Skeletal muscle tissue (tissue), 4 donors: ENCODE measurements around the gene GABARAP. TPM values are rescaled to one million over a fixed set of nuclear protein-coding genes. Genes with fewer than 3 reads are reported as not detected.

Source experiments
- H3K27ac ChIP-seq: one replicate; pipeline ENCODE4 v1.7.0; 2013; ENCODE audit warnings: mild to moderate bottlenecking, low read depth, low read length, inconsistent platforms
- H3K27me3 ChIP-seq, 3 donors: one replicate each; pipeline ENCODE4 v1.7.0; 2013; ENCODE audit warnings: low read length in 3 of 3; ENCODE audit not compliant: control insufficient read depth in 3 of 3, insufficient read depth in 3 of 3
- H3K36me3 ChIP-seq, 3 donors: one replicate each; pipeline ENCODE4 v1.7.0; 2013; ENCODE audit warnings: low read length in 3 of 3; ENCODE audit not compliant: control insufficient read depth in 3 of 3, insufficient read depth in 3 of 3
- H3K4me1 ChIP-seq, 3 donors: one replicate each; pipeline ENCODE4 v1.7.0; 2013; ENCODE audit warnings: low read length in 3 of 3, mild to moderate bottlenecking in 3 of 3; ENCODE audit not compliant: control insufficient read depth in 3 of 3, insufficient read depth in 3 of 3
- H3K4me3 ChIP-seq, 3 donors: one replicate each; pipeline ENCODE4 v1.7.0; 2013; ENCODE audit warnings: low read length in 3 of 3
- H3K9ac ChIP-seq, 3 donors: one replicate each; pipeline ENCODE4 v1.7.0; 2013; ENCODE audit warnings: low read length in 3 of 3, mild to moderate bottlenecking in 3 of 3, moderate library complexity in 2 of 3, low read depth in 1 of 3
- H3K9me3 ChIP-seq, 3 donors: one replicate each; pipeline ENCODE4 v1.7.0; 2013; ENCODE audit warnings: low read length in 3 of 3; ENCODE audit not compliant: control insufficient read depth in 3 of 3
- total RNA-seq: library from RNA; depleted of rRNA; stranded (reverse); fragments of >200 nt; gene quantifications from one replicate; pipeline ENCODE4 v1.2.3, GENCODE V29; 2014
- donor health status: Osteomylitis.

Gene GABARAP
- total RNA-seq, 1 donor from 2014 or later: 259 TPM

DNA sequence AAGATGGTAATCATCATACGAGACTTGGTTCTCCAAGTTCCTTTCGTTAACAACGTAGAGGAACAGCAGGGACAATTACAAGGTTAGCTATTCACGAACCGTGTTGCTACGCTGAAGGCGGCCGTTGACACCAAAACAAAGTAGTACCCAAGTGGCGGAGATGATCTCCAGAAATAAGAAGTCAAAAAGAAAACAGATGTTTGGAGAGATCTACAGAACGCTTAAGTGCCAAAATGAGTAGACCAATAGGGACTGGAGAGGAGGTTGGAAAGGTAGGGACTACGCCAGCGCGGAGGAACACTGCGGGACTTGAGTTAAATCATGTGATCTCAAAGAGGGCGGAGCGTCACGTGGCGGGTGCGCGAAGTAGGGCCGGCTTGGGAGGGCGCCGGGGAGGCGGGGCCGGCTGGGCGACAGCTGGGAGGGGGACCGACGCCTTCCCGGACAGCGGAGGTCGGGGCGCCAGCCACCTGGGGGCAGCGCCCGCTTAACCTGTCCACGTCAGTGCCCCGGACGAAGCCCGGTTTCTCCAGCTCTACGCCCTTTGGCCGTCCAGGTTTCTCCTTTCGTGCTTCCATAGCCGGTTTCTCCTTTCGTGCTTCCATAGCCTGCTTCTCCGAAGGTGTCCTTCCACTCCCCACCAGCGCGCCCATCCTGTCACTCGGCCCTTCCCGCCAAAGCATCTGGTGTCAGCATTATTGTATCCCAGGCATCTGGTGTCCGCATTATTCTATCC is 636 bp upstream of the GABARAP start:
- H3K36me3 ChIP-seq: peaks cover 35 to 39% (median 38%) of the 10 kb centered on the region in 3 donors
- H3K27me3 ChIP-seq: no peaks in the 10 kb centered on the region
- H3K27ac ChIP-seq: peak overlapping the region; percentile 100

DNA sequence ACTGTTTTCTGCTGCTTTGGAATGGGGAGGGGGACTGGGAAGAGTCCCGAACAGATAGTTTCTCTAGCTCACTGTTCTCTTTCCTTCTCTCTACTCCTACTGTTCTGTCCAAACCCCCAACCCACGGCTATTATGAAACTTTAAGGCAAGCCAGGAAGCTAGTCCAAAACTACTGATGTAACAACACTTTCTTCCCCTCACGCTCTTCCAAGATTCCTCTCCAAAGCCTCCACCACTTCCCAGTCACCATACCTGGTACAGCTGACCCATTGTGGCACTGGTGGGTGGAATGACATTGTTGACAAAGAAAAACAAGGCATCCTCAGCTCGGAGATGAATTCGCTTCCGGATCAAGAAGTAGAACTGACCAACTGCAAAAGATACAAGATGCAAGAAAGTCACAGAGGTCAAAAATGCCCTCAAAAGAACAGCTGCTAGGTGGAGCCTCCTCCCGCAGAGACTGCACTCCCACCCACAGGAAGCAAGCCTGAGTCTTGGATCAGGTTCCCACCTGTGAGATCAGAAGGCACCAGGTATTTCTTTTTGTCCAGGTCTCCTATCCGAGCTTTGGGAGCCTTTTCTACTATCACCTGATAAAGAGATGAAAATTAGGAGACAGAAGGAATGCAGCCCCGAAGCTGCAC is 1.0 kb downstream of the GABARAP start:
- no peaks in the 10 kb centered on the region for H3K9me3 ChIP-seq
- no peaks in the 10 kb centered on the region for H3K27me3 ChIP-seq
- peak overlapping the region; percentile 100 for H3K27ac ChIP-seq
- peak overlapping the region; percentile 98 to 99 (median 98) for H3K9ac ChIP-seq
- H3K4me1 ChIP-seq: peaks cover 25 to 36% (median 31%) of the 10 kb centered on the region in 3 donors
- peaks cover 29 to 35% (median 33%) of the 10 kb centered on the region in 3 donors for H3K36me3 ChIP-seq
- peak overlapping the region; percentile 98 to 99 (median 98) for H3K4me3 ChIP-seq

More for the DNA sequence above, 636 bp upstream of the GABARAP start:
- Histone ChIP-seq H3K4me3 (peak overlapping the region; percentile 98 to 99 (median 98)), H3K9me3 (no peaks in the 10 kb centered on the region), H3K9ac (peak overlapping the region; percentile 95 to 99 (median 98)), H3K4me1 (peaks cover 31 to 47% (median 34%) of the 10 kb centered on the region in 3 donors)

DNA sequence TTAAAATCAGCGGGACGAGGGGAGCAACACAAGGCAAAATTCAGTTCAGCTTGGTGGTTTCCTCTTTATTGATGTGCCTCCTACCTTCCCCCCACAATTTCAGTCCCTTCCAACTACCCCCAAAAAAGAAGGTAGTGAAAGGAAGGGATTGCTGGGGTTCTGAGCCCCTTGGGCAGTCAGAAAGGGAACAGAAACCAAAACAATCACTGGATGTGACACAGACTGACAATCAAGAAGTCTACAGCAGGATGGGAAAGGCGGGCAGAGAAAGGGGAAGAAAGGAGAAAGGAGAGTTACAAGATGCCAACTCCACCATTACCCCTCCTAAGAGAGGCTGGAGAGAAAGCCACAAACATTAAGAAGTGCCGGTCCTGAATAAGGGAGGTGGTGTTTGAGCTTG is 1.9 kb downstream of the GABARAP start:
- peaks cover 24 to 35% (median 34%) of the 10 kb centered on the region in 3 donors for H3K36me3 ChIP-seq
- peaks cover 28 to 39% (median 31%) of the 10 kb centered on the region in 3 donors for H3K4me1 ChIP-seq
- H3K9ac ChIP-seq: peak overlapping the region; percentile 98 to 99 (median 98)
- H3K27ac ChIP-seq: peak overlapping the region; percentile 100
- H3K4me3 ChIP-seq: peak overlapping the region; percentile 98 to 99 (median 98)
- H3K9me3 ChIP-seq: no peaks in the 10 kb centered on the region
- no peaks in the 10 kb centered on the region for H3K27me3 ChIP-seq

DNA sequence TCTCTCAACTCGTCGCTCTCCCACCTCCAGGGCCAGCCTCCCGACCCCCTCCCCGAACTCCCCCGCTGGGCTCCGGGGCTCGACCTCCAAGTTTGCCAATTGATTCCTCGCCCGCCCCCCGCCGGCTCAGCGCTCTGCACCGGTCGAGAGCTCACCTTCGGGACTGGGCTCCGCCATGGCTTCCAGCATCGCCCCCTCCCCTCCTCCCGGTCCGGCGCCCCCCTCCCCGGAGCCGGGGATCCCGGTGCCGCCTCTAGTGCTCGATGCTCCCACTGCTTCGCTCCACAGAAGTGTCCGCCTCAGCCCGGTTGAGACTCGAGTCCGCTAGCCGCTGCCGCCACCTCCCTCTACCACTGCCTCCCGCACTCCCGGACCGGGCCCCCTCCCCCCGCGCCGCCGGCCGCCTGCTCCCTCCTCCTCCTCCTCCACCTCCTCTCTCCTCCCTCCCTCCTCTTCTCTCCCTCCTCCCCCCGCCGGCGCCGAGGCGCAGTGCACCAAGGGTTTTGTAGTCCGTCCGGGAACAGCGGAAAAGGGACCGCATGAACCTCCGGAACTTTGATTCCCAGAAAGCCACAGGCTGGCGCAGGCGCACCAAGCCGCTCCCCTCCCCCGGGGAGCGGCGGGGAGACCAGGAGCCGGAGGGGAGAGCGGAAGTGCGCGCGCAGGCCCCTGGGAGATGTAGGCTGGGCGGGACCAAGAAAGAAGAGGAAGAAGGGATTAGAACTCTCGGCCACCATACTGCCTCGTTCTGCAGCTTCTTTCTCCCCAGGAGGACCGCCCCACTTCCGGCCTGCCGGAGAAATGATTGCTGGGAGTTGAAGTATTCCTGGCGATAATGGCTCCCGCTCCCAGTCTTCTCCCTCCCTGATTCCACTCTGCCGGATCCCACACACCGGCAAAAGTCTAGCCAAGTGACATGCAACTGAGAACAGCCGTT is 2.9 kb downstream of the GABARAP start, which contains the start of gene PHF23:
Gene PHF23 (minus strand): TSS at position 367 of the 937 bp plus-strand sequence. CDS start 178 bp downstream, at position 189.
- Histone ChIP-seq H3K27ac (peak within 1 kb of the TSS; percentile 100), H3K36me3 (peaks cover 17 to 34% (median 29%) of the 10 kb centered on the region in 3 donors), H3K4me1 (peaks cover 36 to 48% (median 37%) of the 10 kb centered on the region in 3 donors), H3K27me3 (no peaks in the 10 kb centered on the region), H3K4me3 (peak within 1 kb of the TSS; percentile 98 to 99 (median 98)), H3K9ac (peak within 1 kb of the TSS; percentile 96 to 99 (median 98)), H3K9me3 (no peaks in the 10 kb centered on the region)

DNA sequence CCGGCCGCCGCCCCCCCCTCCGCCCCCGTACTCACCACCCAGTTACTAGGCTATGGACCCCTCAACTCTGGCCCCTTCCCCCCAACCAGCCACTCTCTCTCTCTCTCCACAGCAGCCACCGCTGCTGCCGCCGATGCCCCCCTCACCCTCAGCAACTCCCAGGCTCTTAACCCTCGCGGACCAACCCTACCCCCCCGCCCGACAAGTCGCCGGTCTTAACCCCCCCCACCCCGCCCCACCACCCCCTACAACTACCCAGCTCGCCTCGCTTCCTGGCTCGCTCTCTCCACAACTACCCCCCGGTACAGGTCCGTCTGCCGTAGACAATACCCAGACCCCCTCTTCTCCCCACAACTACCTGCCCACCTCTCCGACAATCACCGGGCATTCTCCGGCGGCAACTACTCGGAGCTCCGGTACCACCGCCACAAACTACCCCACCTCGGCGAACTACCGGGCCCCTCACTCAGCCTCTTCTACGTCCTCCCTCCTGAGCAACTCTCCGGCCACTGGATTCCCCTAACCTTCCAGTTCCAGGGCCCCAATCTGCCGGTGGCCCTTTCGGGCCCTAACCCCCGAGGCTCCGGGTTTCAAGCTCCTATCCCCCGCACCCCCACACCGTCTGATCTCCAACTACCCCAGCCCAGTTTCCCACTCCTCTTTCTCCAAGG is 3.7 kb downstream of the GABARAP start:
- peak overlapping the region; percentile 89 to 98 (median 96) for H3K9ac ChIP-seq
- H3K4me1 ChIP-seq: peaks cover 38 to 46% (median 38%) of the 10 kb centered on the region in 3 donors
- peak overlapping the region; percentile 97 for H3K27ac ChIP-seq
- H3K27me3 ChIP-seq: no peaks in the 10 kb centered on the region
- no peaks in the 10 kb centered on the region for H3K9me3 ChIP-seq
- H3K36me3 ChIP-seq: peaks cover 12 to 29% (median 23%) of the 10 kb centered on the region in 3 donors
- H3K4me3 ChIP-seq: peak overlapping the region; percentile 86 to 91 (median 88)

DNA sequence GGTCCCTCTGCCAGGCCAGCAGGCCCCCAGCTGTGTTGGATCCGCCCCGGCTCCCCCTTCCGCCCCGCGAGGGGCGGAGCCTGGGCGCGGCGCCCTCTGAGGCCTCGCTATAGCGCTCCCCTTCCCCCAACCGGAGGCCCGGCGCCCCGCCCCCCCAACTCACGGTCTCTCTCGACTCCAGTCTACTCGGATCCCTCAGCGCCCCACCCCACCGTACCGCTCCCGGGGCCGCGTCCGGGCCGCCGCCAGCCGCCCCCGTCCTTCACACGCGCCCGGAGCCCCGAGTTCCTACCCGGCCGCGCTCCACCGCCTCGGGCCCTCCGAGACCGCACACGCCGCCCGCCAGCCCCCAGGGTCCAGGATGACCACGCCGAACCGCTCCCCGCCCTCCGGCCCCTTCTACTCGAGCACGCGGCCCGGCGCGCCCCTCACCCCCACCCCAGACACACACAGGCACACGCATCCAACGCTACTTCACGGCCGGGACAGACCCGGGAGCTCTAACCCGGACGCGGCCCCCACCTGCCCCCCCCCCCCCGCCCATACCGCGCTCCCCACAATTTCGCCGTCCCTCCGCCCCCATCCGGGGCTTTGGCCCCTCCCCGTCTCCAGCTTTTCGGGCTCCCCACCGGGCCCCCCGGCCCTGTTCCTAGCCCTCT is 4.4 kb downstream of the GABARAP start:
- Histone ChIP-seq H3K4me1 (peaks cover 39 to 47% (median 40%) of the 10 kb centered on the region in 3 donors), H3K27ac (peak overlapping the region; percentile 97), H3K36me3 (peaks cover 12 to 29% (median 21%) of the 10 kb centered on the region in 3 donors), H3K9ac (peak overlapping the region; percentile 40 to 98 (median 89)), H3K4me3 (peak overlapping the region in 2 of 3 donors; percentile 75 to 86), H3K9me3 (no peaks in the 10 kb centered on the region), H3K27me3 (no peaks in the 10 kb centered on the region)

DNA sequence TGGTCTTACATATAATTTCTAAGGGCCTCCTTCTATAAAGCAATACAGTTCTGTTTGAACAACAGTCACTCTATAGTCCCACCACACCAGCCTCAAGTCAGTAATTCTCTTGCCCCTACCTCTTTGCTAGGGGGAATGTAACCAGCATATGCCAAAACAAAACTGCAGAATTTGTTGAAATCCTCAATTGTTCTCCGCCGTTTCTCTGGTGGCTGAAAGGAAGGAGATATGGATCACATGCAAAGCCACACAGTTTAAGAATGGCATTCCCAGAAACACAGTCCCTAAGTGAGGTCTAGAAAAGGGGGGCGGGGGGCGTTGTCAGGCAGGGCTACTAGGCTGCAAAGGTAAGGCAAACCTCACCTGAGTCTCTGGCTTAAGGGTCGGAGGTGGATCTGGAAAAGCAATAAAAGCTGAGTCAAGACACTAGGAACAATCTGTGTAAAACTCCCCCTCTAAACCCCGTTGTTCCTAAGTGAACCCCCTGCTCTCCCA is 4.9 kb downstream of the GABARAP start:
- peak overlapping the region; percentile 97 for H3K27ac ChIP-seq

DNA sequence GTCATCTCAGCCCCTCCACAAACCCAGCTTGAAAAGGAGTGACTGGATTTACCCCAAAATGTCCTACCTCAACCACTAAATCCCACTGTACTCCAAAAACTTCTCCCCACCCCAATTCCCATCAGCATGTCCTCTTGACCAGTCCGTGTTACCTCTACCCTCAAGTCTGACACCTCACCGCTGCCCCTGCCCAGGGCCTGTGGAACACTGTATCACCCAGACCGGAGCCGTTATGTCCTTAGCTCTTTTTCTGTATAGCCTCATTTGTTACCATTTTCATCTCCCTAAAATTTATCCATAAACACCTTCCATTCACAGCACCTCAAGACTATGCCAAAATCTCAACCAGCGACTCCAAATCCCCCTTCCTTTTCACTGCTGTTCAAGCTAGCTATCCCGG is 5.4 kb downstream of the GABARAP start:
- peaks cover 12 to 29% (median 21%) of the 10 kb centered on the region in 3 donors for H3K36me3 ChIP-seq
- peaks cover 40 to 55% (median 46%) of the 10 kb centered on the region in 3 donors for H3K4me1 ChIP-seq
- H3K4me3 ChIP-seq: no peak overlapping the region
- H3K9me3 ChIP-seq: no peaks in the 10 kb centered on the region
- H3K9ac ChIP-seq: no peak overlapping the region
- peak overlapping the region; percentile 97 for H3K27ac ChIP-seq
- no peaks in the 10 kb centered on the region for H3K27me3 ChIP-seq

More for the DNA sequence above, 4.9 kb downstream of the GABARAP start:
- H3K36me3 ChIP-seq: peaks cover 12 to 29% (median 21%) of the 10 kb centered on the region in 3 donors
- H3K9me3 ChIP-seq: no peaks in the 10 kb centered on the region
- H3K27me3 ChIP-seq: no peaks in the 10 kb centered on the region
- H3K4me1 ChIP-seq: peaks cover 40 to 53% (median 44%) of the 10 kb centered on the region in 3 donors
- H3K4me3 ChIP-seq: peak overlapping the region in 2 of 3 donors; percentile 1 to 86
- peak overlapping the region; percentile 40 to 73 (median 63) for H3K9ac ChIP-seq
